A673 (cell line): ENCODE measurements around the gene TAOK2. TPM values are rescaled to one million over a fixed set of nuclear protein-coding genes. Genes with fewer than 3 reads are reported as not detected.

Experiments
- BruUV-seq: library from RNA; stranded (reverse); fragments of 400-500 nt; replicated peaks from 2 replicates; lab custom pipeline; 2021; lab: Mats Ljungman, UMichigan
- CTCF ChIA-PET: fragments of 300-600 bp; sonication (Branson Sonifier 250); formaldehyde crosslinking; loops from one replicate; lab custom pipeline; 2022; ENCODE audit warnings: antibody characterized with exemption; lab: Charles Lee
- POLR2A ChIA-PET: fragments of 300-600 bp; sonication (Branson Sonifier 250); formaldehyde crosslinking; loops from one replicate; lab custom pipeline; 2022; ENCODE audit warnings: antibody characterized with exemption; ENCODE audit not compliant: low non-redundant PET; lab: Charles Lee
- DNase-seq: peaks from one replicate; pipeline ENCODE4 v3.0.0-alpha.2; 2015; ENCODE audit warnings: low spot score
- H3K27ac ChIP-seq: fragments of 200-600 bp; sonication (generic); 2 replicates; pipeline ENCODE4 v1.5.1; 2016; ENCODE audit warnings: mixed run types, low read depth, mild to moderate bottlenecking, mixed read lengths, antibody characterized with exemption, low read length; ENCODE audit not compliant: poor library complexity, severe bottlenecking
- H3K27me3 ChIP-seq: fragments of 200-600 bp; sonication (generic); replicated peaks from 2 replicates; pipeline ENCODE4 v1.6.1; 2017; ENCODE audit warnings: mixed run types, low read depth, mild to moderate bottlenecking, mixed read lengths, antibody characterized with exemption, low read length; ENCODE audit not compliant: insufficient read depth, poor library complexity
- H3K36me3 ChIP-seq: fragments of 200-600 bp; sonication (generic); 2 replicates; pipeline ENCODE4 v1.6.1; 2016; ENCODE audit warnings: mixed run types, mild to moderate bottlenecking, mixed read lengths, antibody characterized with exemption, low read length; ENCODE audit not compliant: insufficient read depth, poor library complexity, severe bottlenecking
- H3K4me1 ChIP-seq: fragments of 200-600 bp; sonication (generic); 2 replicates; pipeline ENCODE4 v1.6.1; 2017; ENCODE audit warnings: mixed run types, mild to moderate bottlenecking, mixed read lengths, antibody characterized with exemption, low read length; ENCODE audit not compliant: insufficient read depth, poor library complexity, severe bottlenecking
- H3K4me3 ChIP-seq: fragments of 200-600 bp; sonication (generic); 2 replicates; pipeline ENCODE4 v1.5.1; 2016; ENCODE audit warnings: low read depth, mixed run types, mild to moderate bottlenecking, mixed read lengths, low read length; ENCODE audit not compliant: poor library complexity, severe bottlenecking
- H3K9me3 ChIP-seq: fragments of 200-600 bp; sonication (generic); 2 replicates; pipeline ENCODE4 v1.6.1; 2016; ENCODE audit warnings: mixed run types, low read depth, mild to moderate bottlenecking, mixed read lengths, antibody characterized with exemption, low read length; ENCODE audit not compliant: poor library complexity, severe bottlenecking
- CTCF ChIP-seq: fragments of 300-800, 200-600 bp; sonication (generic); conservative IDR thresholded peaks from 2 replicates; pipeline ENCODE4 v1.5.1; 2017; ENCODE audit warnings: low read depth, mild to moderate bottlenecking, antibody characterized with exemption, low read length, moderate library complexity, mixed read lengths
- EZH2 ChIP-seq: fragments of 200-600 bp; sonication (generic); IDR thresholded peaks from 2 replicates; pipeline ENCODE4 v1.6.1; 2017; ENCODE audit warnings: borderline replicate concordance, low read depth, mild to moderate bottlenecking, mixed read lengths, antibody characterized with exemption, low read length; ENCODE audit not compliant: poor library complexity, severe bottlenecking
- intact Hi-C: fragments of 100-400 bp; cut with micrococcal nuclease; formaldehyde crosslinking; loops from one replicate; pipeline ENCODE4 v1.10.0; 2022; ENCODE audit not compliant: unreplicated experiment
- total RNA-seq: library from RNA; stranded (reverse); gene quantifications from 2 replicates; pipeline ENCODE4 v1.2.3, GENCODE V29; 2021

Gene TAOK2
- total RNA-seq, 1 experiment from 2014 or later = 50.2 TPM

GRCh38 chr16:29940656-29941055, 33.0 kb upstream of the TAOK2 start:
- BruUV-seq = no TSS peak

DNA sequence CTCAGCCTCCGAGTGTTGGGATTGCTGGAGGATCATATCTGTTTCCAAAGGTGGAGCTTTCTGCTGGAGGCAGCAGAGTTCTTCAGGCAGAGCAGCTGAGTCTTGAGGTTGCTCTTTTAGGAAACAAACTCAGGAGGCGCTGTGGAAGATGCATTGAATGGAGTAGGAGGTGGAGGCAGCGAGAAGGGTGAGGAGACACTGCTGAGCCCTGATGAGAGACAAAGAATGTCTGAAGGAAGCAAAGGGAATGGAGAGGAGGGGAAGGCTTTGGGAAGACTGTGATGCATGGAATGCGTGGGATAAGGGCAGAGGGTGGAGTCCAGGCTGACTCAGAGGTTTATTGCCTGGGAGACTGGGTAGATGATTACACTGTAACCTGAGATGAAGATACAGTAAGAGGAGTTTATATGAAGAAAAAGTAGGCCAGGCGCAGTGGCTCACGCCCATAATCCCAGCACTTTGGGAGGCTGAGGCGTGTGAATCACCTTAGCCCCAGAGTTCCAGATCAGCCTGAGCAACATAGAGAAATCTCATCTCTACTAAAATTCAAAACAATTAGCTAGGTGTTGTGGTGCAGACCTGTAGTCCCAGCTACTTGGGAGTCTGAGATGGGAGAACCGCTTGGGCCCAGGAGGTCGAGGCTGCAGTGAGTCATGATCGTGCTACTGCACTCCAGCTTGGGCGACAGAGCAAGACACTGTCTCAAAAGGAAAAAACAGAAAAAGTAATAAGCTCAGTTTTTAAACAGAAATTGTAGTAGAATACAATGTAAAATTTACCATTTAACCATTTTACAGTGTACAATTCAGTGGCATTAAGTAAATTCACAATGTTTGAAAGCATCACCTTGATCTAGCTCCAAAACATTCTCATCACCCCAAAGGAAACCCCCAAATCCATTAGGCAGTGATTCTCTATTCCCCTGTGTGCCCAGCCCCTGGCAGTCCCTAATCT, 29.5 kb upstream of the TAOK2 start:
- Histone ChIP-seq H3K27me3 (no peaks in the 10 kb centered on the region), H3K9me3 (no peaks in the 10 kb centered on the region), H3K4me3 (no peak overlapping the region), H3K27ac (no peak overlapping the region), H3K36me3 (no peaks in the 10 kb centered on the region), H3K4me1 (peaks cover 12% of the 10 kb centered on the region)
- TF ChIP-seq CTCF (peak; percentile 44), EZH2 (no peak)
- intact Hi-C loops = no loop called here
- no TSS peak for BruUV-seq
- peak; percentile 80 for DNase-seq
- ChIA-PET POLR2A (no interaction called here), CTCF (no interaction called here)

More at GRCh38 chr16:29940656-29941055, 33.0 kb upstream of the TAOK2 start:
- no peaks in the 10 kb centered on the region for H3K9me3 ChIP-seq
- H3K36me3 ChIP-seq = no peaks in the 10 kb centered on the region
- POLR2A ChIA-PET = no interaction called here
- TF ChIP-seq CTCF (no peak), EZH2 (no peak)
- no peak overlapping the region for H3K4me3 ChIP-seq
- H3K27ac ChIP-seq = no peak overlapping the region
- H3K27me3 ChIP-seq = no peaks in the 10 kb centered on the region
- CTCF ChIA-PET = no interaction called here
- peaks cover 12% of the 10 kb centered on the region for H3K4me1 ChIP-seq
- intact Hi-C loops = no loop called here
- DNase-seq = no peak

DNA sequence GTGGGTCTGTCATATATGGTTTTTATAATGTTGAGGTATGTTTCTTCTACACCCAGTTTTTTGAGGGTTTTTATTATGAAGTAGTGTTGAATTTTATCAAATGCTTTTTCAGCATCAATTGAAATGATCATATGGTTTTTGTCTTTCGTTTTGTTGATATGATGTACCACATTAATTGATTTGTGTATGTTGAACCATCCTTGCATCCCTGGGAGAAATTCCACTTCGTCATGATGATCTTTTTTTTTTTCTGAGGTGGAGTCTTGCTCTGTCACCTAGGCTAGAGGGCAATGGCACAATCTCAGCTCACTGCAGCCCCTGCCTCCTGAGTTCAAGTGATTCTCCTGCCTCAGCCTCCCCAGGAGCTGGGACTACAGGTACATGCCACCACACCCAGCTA, 25.8 kb upstream of the TAOK2 start:
- ChIA-PET POLR2A (interaction anchor here (0.7 kb wide), 2 partner anchors 32 to 684 kb away, joined by 4 read pairs; no protein-coding TSS in a partner anchor), CTCF (interaction anchor here (0.5 kb wide), 1 partner anchor 14 kb away, joined by 3 read pairs; the partner anchor contains the start of gene TMEM219)
- TF ChIP-seq EZH2 (no peak), CTCF (no peak)
- intact Hi-C loops = no loop called here
- H3K4me3 ChIP-seq = no peak overlapping the region
- no peaks in the 10 kb centered on the region for H3K27me3 ChIP-seq
- peaks cover 12% of the 10 kb centered on the region for H3K4me1 ChIP-seq
- no TSS peak for BruUV-seq
- DNase-seq = no peak
- H3K9me3 ChIP-seq = no peaks in the 10 kb centered on the region
- no peak overlapping the region for H3K27ac ChIP-seq
- no peaks in the 10 kb centered on the region for H3K36me3 ChIP-seq
